NT2/D1 (cell line): ENCODE data around the gene OR2W3.

Experiments used
- SUZ12 ChIP-seq: IDR thresholded peaks from 2 replicates; pipeline ENCODE4 v1.6.1; 2011; ENCODE audit not compliant: insufficient read length, insufficient read depth; ENCODE audit errors: extremely low read depth
- YY1 ChIP-seq: IDR thresholded peaks from 2 replicates; pipeline ENCODE4 v1.6.1; 2011; ENCODE audit not compliant: insufficient read length, insufficient read depth
- ZNF274 ChIP-seq: IDR thresholded peaks from 2 replicates; pipeline ENCODE4 v1.6.1; 2011; ENCODE audit warnings: mild to moderate bottlenecking, low read depth, low read length

- TF ChIP-seq YY1 (no peak), ZNF274 (no peak), SUZ12 (no peak)
Observed at GRCh38 chr1:247942624-247943023, 47.2 kb downstream of the OR2W3 start.
